Measurements from ENCODE around the gene GABRP.
"Not testable (repeated sequence)": the region's sequence is repeated elsewhere in the genome, so short reads cannot be mapped to it uniquely, and the experiment has no call there.

GABRP gene

GRCh38 chr5:170756691-170757090 lies 26.8 kb upstream of the GABRP start:
- Histone ChIP-seq H3K4me3 (ENCODE audit: insufficient read length, low read depth) (no peak overlapping the region), H3K36me3 (ENCODE audit: insufficient read depth, insufficient read length, low read length) (no peaks in the 10 kb centered on the region), H3K27me3 (ENCODE audit: insufficient read depth, insufficient read length) (no peaks in the 10 kb centered on the region), H3K4me1 (ENCODE audit: insufficient read depth, insufficient read length) (peaks cover 8% of the 10 kb centered on the region), H3K9me3 (ENCODE audit: insufficient read depth, low read length) (no peaks in the 10 kb centered on the region; the same call in 1 of the 2 replicates), H3K9ac (ENCODE audit: insufficient read length, low read depth) (no peak overlapping the region)
- TF ChIP-seq YY1 (IDR thresholded peaks at IDR 0.05; ENCODE audit: insufficient read depth, insufficient read length) (no peak), SUZ12 (IDR thresholded peaks at IDR 0.05; ENCODE audit: extremely low read depth, insufficient read depth, insufficient read length) (no peak), ZNF274 (IDR thresholded peaks at IDR 0.05; ENCODE audit: low read depth, low read length) (no peak)
- no peak for DNase-seq (ENCODE audit: low read depth, low spot score)

GRCh38 chr5:170757182-170757601 lies 26.3 kb upstream of the GABRP start:
- no peak for DNase-seq (ENCODE audit: low read depth, low spot score)
- peaks cover 5% of the 10 kb centered on the region for H3K4me1 ChIP-seq (ENCODE audit: insufficient read depth, insufficient read length)

GRCh38 chr5:170757669-170758068 lies 25.9 kb upstream of the GABRP start:
- H3K9ac ChIP-seq (ENCODE audit: insufficient read length, low read depth), result no peak overlapping the region
- TF ChIP-seq ZNF274 (IDR thresholded peaks at IDR 0.05; ENCODE audit: low read depth, low read length) (no peak), SUZ12 (IDR thresholded peaks at IDR 0.05; ENCODE audit: extremely low read depth, insufficient read depth, insufficient read length) (no peak), YY1 (IDR thresholded peaks at IDR 0.05; ENCODE audit: insufficient read depth, insufficient read length) (no peak)
- no peak for DNase-seq (ENCODE audit: low read depth, low spot score)

More at GRCh38 chr5:170757182-170757601, 26.3 kb upstream of the GABRP start:
- H3K27me3 ChIP-seq (ENCODE audit: insufficient read depth, insufficient read length), result no peaks in the 10 kb centered on the region
- no peaks in the 10 kb centered on the region for H3K36me3 ChIP-seq (ENCODE audit: insufficient read depth, insufficient read length, low read length)
- H3K9ac ChIP-seq (ENCODE audit: insufficient read length, low read depth), result no peak overlapping the region
- TF ChIP-seq SUZ12 (IDR thresholded peaks at IDR 0.05; ENCODE audit: extremely low read depth, insufficient read depth, insufficient read length) (no peak), ZNF274 (IDR thresholded peaks at IDR 0.05; ENCODE audit: low read depth, low read length) (no peak), YY1 (IDR thresholded peaks at IDR 0.05; ENCODE audit: insufficient read depth, insufficient read length) (no peak)
- H3K4me3 ChIP-seq (ENCODE audit: insufficient read length, low read depth), result no peak overlapping the region
- H3K9me3 ChIP-seq (ENCODE audit: insufficient read depth, low read length), result no peaks in the 10 kb centered on the region; the same call in 1 of the 2 replicates

GRCh38 chr5:170758481-170758880 lies 25.0 kb upstream of the GABRP start:
- Histone ChIP-seq H3K9me3 (ENCODE audit: insufficient read depth, low read length) (no peaks in the 10 kb centered on the region; the same call in 1 of the 2 replicates), H3K4me1 (ENCODE audit: insufficient read depth, insufficient read length) (no peaks in the 10 kb centered on the region), H3K27me3 (ENCODE audit: insufficient read depth, insufficient read length) (no peaks in the 10 kb centered on the region), H3K4me3 (ENCODE audit: insufficient read length, low read depth) (no peak overlapping the region), H3K36me3 (ENCODE audit: insufficient read depth, insufficient read length, low read length) (no peaks in the 10 kb centered on the region), H3K9ac (ENCODE audit: insufficient read length, low read depth) (no peak overlapping the region)
- no peak for DNase-seq (ENCODE audit: low read depth, low spot score)
- TF ChIP-seq ZNF274 (IDR thresholded peaks at IDR 0.05; ENCODE audit: low read depth, low read length) (no peak), YY1 (IDR thresholded peaks at IDR 0.05; ENCODE audit: insufficient read depth, insufficient read length) (no peak), SUZ12 (IDR thresholded peaks at IDR 0.05; ENCODE audit: extremely low read depth, insufficient read depth, insufficient read length) (no peak)

More at GRCh38 chr5:170757669-170758068, 25.9 kb upstream of the GABRP start:
- Histone ChIP-seq H3K36me3 (ENCODE audit: insufficient read depth, insufficient read length, low read length) (no peaks in the 10 kb centered on the region), H3K4me3 (ENCODE audit: insufficient read length, low read depth) (no peak overlapping the region), H3K4me1 (ENCODE audit: insufficient read depth, insufficient read length) (peaks cover under 1% of the 10 kb centered on the region), H3K27me3 (ENCODE audit: insufficient read depth, insufficient read length) (no peaks in the 10 kb centered on the region), H3K9me3 (ENCODE audit: insufficient read depth, low read length) (no peaks in the 10 kb centered on the region; the same call in 1 of the 2 replicates)

- DNase-seq (ENCODE audit: low read depth, low spot score), result no peak
- no peaks in the 10 kb centered on the region; the same call in 1 of the 2 replicates for H3K9me3 ChIP-seq (ENCODE audit: insufficient read depth, low read length)
- no peak overlapping the region for H3K4me3 ChIP-seq (ENCODE audit: insufficient read length, low read depth)
- no peaks in the 10 kb centered on the region for H3K27me3 ChIP-seq (ENCODE audit: insufficient read depth, insufficient read length)
- no peaks in the 10 kb centered on the region for H3K36me3 ChIP-seq (ENCODE audit: insufficient read depth, insufficient read length, low read length)
- H3K9ac ChIP-seq (ENCODE audit: insufficient read length, low read depth), result no peak overlapping the region
- TF ChIP-seq SUZ12 (IDR thresholded peaks at IDR 0.05; ENCODE audit: extremely low read depth, insufficient read depth, insufficient read length) (no peak), YY1 (IDR thresholded peaks at IDR 0.05; ENCODE audit: insufficient read depth, insufficient read length) (no peak), ZNF274 (IDR thresholded peaks at IDR 0.05; ENCODE audit: low read depth, low read length) (no peak)
- H3K4me1 ChIP-seq (ENCODE audit: insufficient read depth, insufficient read length), result no peaks in the 10 kb centered on the region
Measured at GRCh38 chr5:170760113-170760512, 23.4 kb upstream of the GABRP start.

GRCh38 chr5:170761048-170761707 lies 22.3 kb upstream of the GABRP start:
- Histone ChIP-seq H3K27me3 (ENCODE audit: insufficient read depth, insufficient read length) (no peaks in the 10 kb centered on the region), H3K9ac (ENCODE audit: insufficient read length, low read depth) (no peak overlapping the region), H3K4me1 (ENCODE audit: insufficient read depth, insufficient read length) (no peaks in the 10 kb centered on the region), H3K36me3 (ENCODE audit: insufficient read depth, insufficient read length, low read length) (no peaks in the 10 kb centered on the region), H3K4me3 (ENCODE audit: insufficient read length, low read depth) (no peak overlapping the region), H3K9me3 (ENCODE audit: insufficient read depth, low read length) (no peaks in the 10 kb centered on the region; the same call in 1 of the 2 replicates)
- DNase-seq (ENCODE audit: low read depth, low spot score), result no peak
- no peak for TF ChIP-seq SUZ12 (IDR thresholded peaks at IDR 0.05; ENCODE audit: extremely low read depth, insufficient read depth, insufficient read length)
- no peak for TF ChIP-seq YY1 (IDR thresholded peaks at IDR 0.05; ENCODE audit: insufficient read depth, insufficient read length)
- no peak for TF ChIP-seq ZNF274 (IDR thresholded peaks at IDR 0.05; ENCODE audit: low read depth, low read length)

- H3K9ac ChIP-seq (ENCODE audit: insufficient read length, low read depth), result no peak overlapping the region
- TF ChIP-seq SUZ12 (IDR thresholded peaks at IDR 0.05; ENCODE audit: extremely low read depth, insufficient read depth, insufficient read length) (no peak), YY1 (IDR thresholded peaks at IDR 0.05; ENCODE audit: insufficient read depth, insufficient read length) (no peak), ZNF274 (IDR thresholded peaks at IDR 0.05; ENCODE audit: low read depth, low read length) (no peak)
Measured at GRCh38 chr5:170761708-170762066, 21.8 kb upstream of the GABRP start.

GRCh38 chr5:170762298-170762697 lies 21.2 kb upstream of the GABRP start:
- H3K4me3 ChIP-seq (ENCODE audit: insufficient read length, low read depth); H3K36me3 ChIP-seq (ENCODE audit: insufficient read depth, insufficient read length, low read length); H3K9me3 ChIP-seq (ENCODE audit: insufficient read depth, low read length); H3K4me1 ChIP-seq (ENCODE audit: insufficient read depth, insufficient read length); H3K9ac ChIP-seq (ENCODE audit: insufficient read length, low read depth); DNase-seq (ENCODE audit: low read depth, low spot score); H3K27me3 ChIP-seq (ENCODE audit: insufficient read depth, insufficient read length): not testable (repeated sequence)

More at GRCh38 chr5:170761708-170762066, 21.8 kb upstream of the GABRP start:
- Histone ChIP-seq H3K9me3 (ENCODE audit: insufficient read depth, low read length) (no peaks in the 10 kb centered on the region; the same call in 1 of the 2 replicates), H3K36me3 (ENCODE audit: insufficient read depth, insufficient read length, low read length) (no peaks in the 10 kb centered on the region), H3K27me3 (ENCODE audit: insufficient read depth, insufficient read length) (no peaks in the 10 kb centered on the region), H3K4me3 (ENCODE audit: insufficient read length, low read depth) (no peak overlapping the region), H3K4me1 (ENCODE audit: insufficient read depth, insufficient read length) (no peaks in the 10 kb centered on the region)
- DNase-seq (ENCODE audit: low read depth, low spot score), result no peak

- not testable (repeated sequence) for H3K9ac ChIP-seq (ENCODE audit: insufficient read length, low read depth)
Measured at GRCh38 chr5:170765868-170766267, 17.7 kb upstream of the GABRP start.

More at GRCh38 chr5:170765868-170766267, 17.7 kb upstream of the GABRP start:
- not testable (repeated sequence) for H3K9me3 ChIP-seq (ENCODE audit: insufficient read depth, low read length); H3K4me1 ChIP-seq (ENCODE audit: insufficient read depth, insufficient read length); H3K27me3 ChIP-seq (ENCODE audit: insufficient read depth, insufficient read length); H3K36me3 ChIP-seq (ENCODE audit: insufficient read depth, insufficient read length, low read length); DNase-seq (ENCODE audit: low read depth, low spot score)
- peak overlapping the region; percentile 11 for H3K4me3 ChIP-seq (ENCODE audit: insufficient read length, low read depth)
